Measurements from ENCODE around the gene TTPAL.

GRCh38 chr20:44533928-44534327 lies 58.3 kb downstream of the TTPAL start:
- no peak for TF ChIP-seq CTCF (IDR thresholded peaks at IDR 0.05)
- no peak for TF ChIP-seq POLR2A (IDR thresholded peaks at IDR 0.05)
